Thyroid gland (tissue), 4 donors: ENCODE measurements around the gene ARL2BP. TPM values are rescaled to one million over a fixed set of nuclear protein-coding genes. Genes with fewer than 3 reads are reported as not detected.

Experiments
- DNase-seq, 2 donors: peaks; one replicate each; pipeline ENCODE4 v3.0.0-alpha.2; 2019
- H3K27ac ChIP-seq, 3 donors: fragments of 200-600 bp; sonication (generic); 1 replicate in 2 of 3; 2 replicates in 1 of 3; pipeline ENCODE4 v1.5.1; 2016 to 2019; ENCODE audit warnings: mild to moderate bottlenecking in 1 of 3, moderate library complexity in 1 of 3
- H3K27me3 ChIP-seq: fragments of 200-600 bp; sonication (generic); one replicate; pipeline ENCODE4 v1.5.1; 2019
- H3K36me3 ChIP-seq, 2 donors: fragments of 200-600 bp; sonication (generic); one replicate each; pipeline ENCODE4 v1.5.1; 2016 to 2019
- H3K4me1 ChIP-seq, 2 donors: fragments of 200-600 bp; sonication (generic); one replicate each; pipeline ENCODE4 v1.5.1; 2017 to 2019
- H3K4me3 ChIP-seq, 3 donors: fragments of 200-600 bp; sonication (generic); replicated peaks in 1 of 3; 1 replicate in 2 of 3; 2 replicates in 1 of 3; pipeline ENCODE4 v1.5.1; 2016; ENCODE audit warnings: mild to moderate bottlenecking in 1 of 3
- H3K9me3 ChIP-seq: fragments of 200-600 bp; sonication (generic); one replicate; pipeline ENCODE4 v1.5.1; 2017
- CTCF ChIP-seq, 6 experiments: fragments of 200-600 bp in 3 of 6; fragments of 450-650 bp in 3 of 6; sonication (generic) in 3 of 6; IDR thresholded peaks; one replicate each; pipeline ENCODE4 v1.5.1; 2016 to 2019; ENCODE audit warnings: antibody characterized with exemption in 6 of 6, mild to moderate bottlenecking in 2 of 6, inconsistent platforms in 1 of 6, moderate library complexity in 1 of 6
- POLR2A ChIP-seq, 2 donors: fragments of 450-650 bp; IDR thresholded peaks; one replicate each; pipeline ENCODE4 v1.6.1; 2017; ENCODE audit warnings: antibody characterized with exemption in 2 of 2, mild to moderate bottlenecking in 2 of 2, moderate library complexity in 1 of 2
- WGBS, 2 donors: methylation state at CpG; one replicate each; pipeline ENCODE4 v1.1.5; 2017; 5-methylcytosine and 5-hydroxymethylcytosine counted together
- intact Hi-C: fragments of 100-400 bp; cut with DNase I; formaldehyde crosslinking; loops from one replicate; pipeline ENCODE4 v1.15.1; 2023
- total RNA-seq, 4 donors: library from RNA; depleted of rRNA; stranded (reverse); fragments of >200 nt; gene quantifications; one replicate each; pipeline ENCODE4 v1.2.3, GENCODE V29; 2016

ARL2BP gene
- total RNA-seq, 4 donors from 2014 or later: 51.2 to 68.9 (median 60.0) TPM

GRCh38 chr16:57202095-57202886, 42.8 kb upstream of the ARL2BP start:
- WGBS, 2 donors: 92 to 95% methylated on average over 7 of the region's 7 CpGs
- H3K27me3 ChIP-seq: no peaks in the 10 kb centered on the region
- peaks cover 13 to 14% of the 10 kb centered on the region in 2 donors for H3K36me3 ChIP-seq
- no peak for TF ChIP-seq CTCF (IDR thresholded peaks at IDR 0.05)
- TF ChIP-seq POLR2A (IDR thresholded peaks at IDR 0.05): no peak
- H3K9me3 ChIP-seq: no peaks in the 10 kb centered on the region
- peaks cover 0 to 8% of the 10 kb centered on the region in 2 donors for H3K4me1 ChIP-seq
- H3K27ac ChIP-seq: no peak overlapping the region
- no peak for DNase-seq
- H3K4me3 ChIP-seq: no peak overlapping the region
- intact Hi-C loops: no loop called here

DNA sequence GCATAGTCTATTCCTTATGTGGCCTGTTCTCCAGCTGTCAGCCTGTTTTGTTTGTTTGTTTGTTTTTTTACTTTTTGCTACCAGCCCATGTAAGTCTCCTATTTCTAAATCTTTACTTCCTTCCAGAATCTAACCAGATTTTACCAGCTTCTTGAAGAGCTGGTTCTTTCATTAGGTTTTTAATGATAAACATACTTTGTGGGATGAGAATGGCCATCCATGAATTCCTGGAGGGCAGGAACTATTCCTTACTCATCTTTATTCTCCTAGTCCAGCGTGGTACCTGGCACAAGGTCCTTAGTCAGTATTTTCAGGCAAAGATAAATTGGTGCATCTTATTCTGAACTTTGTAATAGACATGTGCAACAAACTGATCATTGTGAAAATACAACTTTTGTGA, 41.6 kb upstream of the ARL2BP start:
- no peak for TF ChIP-seq CTCF (IDR thresholded peaks at IDR 0.05)
- no peak for TF ChIP-seq POLR2A (IDR thresholded peaks at IDR 0.05)
- Histone ChIP-seq H3K4me1 (peaks cover 0 to 5% of the 10 kb centered on the region in 2 donors), H3K27ac (no peak overlapping the region), H3K9me3 (no peaks in the 10 kb centered on the region), H3K36me3 (peaks cover 14% of the 10 kb centered on the region in 2 donors), H3K27me3 (no peaks in the 10 kb centered on the region), H3K4me3 (no peak overlapping the region)
- no peak for DNase-seq
- WGBS, 2 donors: 87 to 89% methylated on average over 1 of the region's 1 CpG
- intact Hi-C loops: no loop called here

DNA sequence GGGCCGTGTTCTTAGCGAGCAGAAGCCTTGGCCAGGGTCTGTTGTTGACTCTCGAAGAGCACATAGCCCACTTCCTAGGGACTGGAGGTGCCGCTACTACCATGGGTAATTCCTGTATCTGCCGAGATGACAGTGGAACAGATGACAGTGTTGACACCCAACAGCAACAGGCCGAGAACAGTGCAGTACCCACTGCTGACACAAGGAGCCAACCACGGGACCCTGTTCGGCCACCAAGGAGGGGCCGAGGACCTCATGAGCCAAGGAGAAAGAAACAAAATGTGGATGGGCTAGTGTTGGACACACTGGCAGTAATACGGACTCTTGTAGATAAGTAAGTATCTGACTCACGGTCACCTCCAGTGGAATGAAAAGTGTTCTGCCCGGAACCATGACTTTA, 40.4 kb upstream of the ARL2BP start:
- Histone ChIP-seq H3K4me3 (no peak overlapping the region), H3K9me3 (no peaks in the 10 kb centered on the region), H3K27me3 (no peaks in the 10 kb centered on the region), H3K27ac (no peak overlapping the region), H3K4me1 (no peaks in the 10 kb centered on the region), H3K36me3 (peaks cover 19 to 23% of the 10 kb centered on the region in 2 donors)
- DNase-seq: no peak
- intact Hi-C loops: no loop called here
- TF ChIP-seq CTCF (IDR thresholded peaks at IDR 0.05): no peak
- no peak for TF ChIP-seq POLR2A (IDR thresholded peaks at IDR 0.05)
- WGBS, 2 donors: 91 to 93% methylated on average over 12 of the region's 12 CpGs

DNA sequence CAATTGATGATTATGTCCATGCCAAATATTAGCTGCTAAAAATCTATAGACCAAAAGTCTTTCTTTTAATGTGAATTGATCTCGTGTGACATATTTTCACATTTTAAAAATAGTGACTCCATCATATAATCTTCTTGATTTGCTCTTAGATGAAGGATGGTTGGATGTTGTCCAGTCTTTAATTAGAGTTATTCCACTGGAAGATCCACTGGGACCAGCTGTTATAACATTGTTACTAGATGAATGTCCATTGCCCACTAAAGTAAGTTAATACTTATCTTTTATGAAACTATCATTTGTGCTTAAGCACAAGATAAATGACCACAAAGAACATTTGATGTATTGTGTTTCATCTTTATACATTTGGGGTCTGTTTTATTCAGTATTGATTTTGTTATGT, 36.1 kb upstream of the ARL2BP start:
- Histone ChIP-seq H3K9me3 (no peaks in the 10 kb centered on the region), H3K36me3 (peaks cover 27 to 38% of the 10 kb centered on the region in 2 donors), H3K27ac (no peak overlapping the region), H3K27me3 (no peaks in the 10 kb centered on the region), H3K4me3 (no peak overlapping the region), H3K4me1 (no peaks in the 10 kb centered on the region)
- no peak for DNase-seq
- 93 to 96% methylated on average over 1 of the region's 1 CpG for WGBS, 2 donors
- TF ChIP-seq CTCF (IDR thresholded peaks at IDR 0.05): no peak
- TF ChIP-seq POLR2A (IDR thresholded peaks at IDR 0.05): no peak
- intact Hi-C loops: no loop called here

DNA sequence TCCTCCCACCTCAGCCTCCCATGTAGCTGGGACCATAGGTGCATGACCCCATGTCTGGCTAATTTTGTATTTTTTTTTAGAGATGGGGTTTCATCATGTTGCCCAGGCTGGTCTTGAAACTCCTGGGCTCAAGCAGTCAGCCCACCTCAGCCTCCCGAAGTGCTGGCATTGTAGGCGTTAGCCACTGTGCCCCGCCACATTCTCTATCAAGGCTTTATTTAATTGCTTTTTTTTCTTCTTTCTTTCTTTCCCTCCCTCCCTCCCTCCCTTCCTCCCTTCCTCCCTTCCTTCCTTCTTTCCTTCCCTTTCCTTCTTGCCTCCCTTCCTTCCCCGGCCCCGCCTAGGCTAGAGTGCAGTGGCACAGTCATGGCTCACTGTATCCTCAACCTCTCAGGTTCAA, 35.3 kb upstream of the ARL2BP start:
- Histone ChIP-seq H3K9me3 (no peaks in the 10 kb centered on the region), H3K27ac (no peak overlapping the region), H3K4me1 (no peaks in the 10 kb centered on the region), H3K36me3 (peaks cover 34 to 44% of the 10 kb centered on the region in 2 donors), H3K4me3 (no peak overlapping the region), H3K27me3 (no peaks in the 10 kb centered on the region)
- 95 to 98% methylated on average over 5 of the region's 5 CpGs for WGBS, 2 donors
- intact Hi-C loops: no loop called here
- no peak for DNase-seq
- no peak for TF ChIP-seq POLR2A (IDR thresholded peaks at IDR 0.05)
- no peak for TF ChIP-seq CTCF (IDR thresholded peaks at IDR 0.05)
